Effector CD4-positive, alpha-beta T cell (primary cell): ENCODE results near the gene CD28.
"Not testable (repeated sequence)": the region's sequence is repeated elsewhere in the genome, so short reads cannot be mapped to it uniquely, and the experiment has no call there.

Experiments
- DNase-seq: peaks from one replicate; pipeline ENCODE4 v3.0.0-alpha.2; 2020

CD28 gene

DNA sequence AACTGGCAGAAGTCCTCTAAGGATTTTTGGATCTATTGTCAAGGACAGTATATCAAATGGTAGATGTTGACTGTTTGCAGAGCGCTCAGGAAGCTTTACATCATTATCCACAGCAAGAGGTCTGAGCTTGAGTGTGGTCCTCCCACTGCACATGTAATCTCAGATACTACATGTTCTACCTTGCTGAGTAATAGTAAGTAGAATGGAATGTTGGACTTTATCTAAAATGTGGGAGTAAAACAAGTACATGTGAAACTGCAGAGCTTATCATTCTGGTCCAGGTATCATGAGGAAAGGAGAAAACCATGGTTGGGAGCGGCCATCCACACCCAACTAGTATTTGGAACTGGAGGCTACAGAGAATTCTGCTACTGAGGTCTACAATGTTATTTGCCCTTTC, 19.3 kb upstream of the CD28 start:
- DNase-seq, result no peak

DNA sequence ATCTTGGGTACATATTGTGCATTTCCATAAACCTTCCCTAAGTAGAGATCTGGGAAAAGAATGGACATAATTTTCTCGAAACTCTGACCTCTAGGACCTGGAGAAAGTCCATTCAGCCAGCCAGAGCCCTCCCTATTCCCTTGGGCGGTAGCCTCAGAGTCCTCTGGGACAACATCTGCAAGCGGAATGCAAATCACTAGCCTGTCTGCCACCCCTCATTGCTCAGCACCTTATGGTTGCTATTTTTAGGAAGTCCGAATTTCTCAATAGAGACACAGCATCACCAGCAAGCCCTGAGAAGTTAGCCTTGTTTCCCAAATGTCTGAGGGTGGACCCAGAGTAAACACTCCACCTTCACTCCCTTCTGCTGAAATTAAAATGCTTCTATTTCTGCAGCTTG, 17.6 kb upstream of the CD28 start:
- DNase-seq, result no peak

DNA sequence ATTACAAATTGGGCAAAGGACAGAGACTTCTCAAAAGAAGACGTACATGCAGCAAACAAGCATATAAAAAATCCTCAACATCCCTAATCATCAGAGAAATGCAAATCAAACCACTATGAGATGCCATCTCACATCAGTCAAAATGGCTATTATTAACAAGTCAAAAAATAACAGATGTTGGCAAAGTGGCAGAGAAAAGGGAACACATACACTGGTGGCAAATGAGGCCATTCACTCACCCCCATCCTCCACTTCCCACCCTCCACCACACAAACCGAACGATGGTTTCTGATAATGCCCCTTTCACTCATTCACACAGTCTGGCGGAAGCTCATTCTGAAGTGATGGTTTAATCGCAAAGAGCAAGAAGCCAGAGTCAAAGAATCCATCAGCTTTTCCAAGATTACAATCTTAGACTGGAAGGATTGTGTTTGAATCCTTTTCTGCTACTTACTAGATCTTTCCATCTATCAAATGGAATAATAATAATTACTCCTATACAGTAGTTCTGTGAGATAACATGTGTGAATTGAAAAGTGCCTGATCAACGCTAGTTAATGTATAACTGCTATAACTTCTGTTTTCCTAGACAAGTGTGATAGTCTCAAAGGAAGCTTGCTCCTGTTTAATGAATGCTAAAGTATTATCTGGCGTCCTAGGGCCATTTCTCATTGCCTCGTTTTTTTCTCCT, 16.9 kb upstream of the CD28 start:
- DNase-seq, result no peak

DNA sequence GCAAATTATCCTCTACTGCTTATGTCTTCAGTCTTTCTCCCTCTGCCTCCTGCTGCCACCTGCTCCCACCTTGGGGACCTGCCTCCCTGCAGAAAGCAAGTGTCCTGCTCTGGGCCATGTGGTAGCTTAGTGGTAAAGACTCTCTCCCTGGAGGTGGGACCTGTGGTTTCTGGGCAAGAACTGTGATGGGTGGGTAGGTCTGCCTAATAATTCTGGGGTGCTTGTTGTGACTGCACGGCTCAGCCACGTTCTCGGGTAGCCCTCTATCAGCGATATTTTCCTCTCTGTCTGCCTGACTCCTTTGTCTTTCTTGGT, 16.4 kb upstream of the CD28 start:
- no peak for DNase-seq

DNA sequence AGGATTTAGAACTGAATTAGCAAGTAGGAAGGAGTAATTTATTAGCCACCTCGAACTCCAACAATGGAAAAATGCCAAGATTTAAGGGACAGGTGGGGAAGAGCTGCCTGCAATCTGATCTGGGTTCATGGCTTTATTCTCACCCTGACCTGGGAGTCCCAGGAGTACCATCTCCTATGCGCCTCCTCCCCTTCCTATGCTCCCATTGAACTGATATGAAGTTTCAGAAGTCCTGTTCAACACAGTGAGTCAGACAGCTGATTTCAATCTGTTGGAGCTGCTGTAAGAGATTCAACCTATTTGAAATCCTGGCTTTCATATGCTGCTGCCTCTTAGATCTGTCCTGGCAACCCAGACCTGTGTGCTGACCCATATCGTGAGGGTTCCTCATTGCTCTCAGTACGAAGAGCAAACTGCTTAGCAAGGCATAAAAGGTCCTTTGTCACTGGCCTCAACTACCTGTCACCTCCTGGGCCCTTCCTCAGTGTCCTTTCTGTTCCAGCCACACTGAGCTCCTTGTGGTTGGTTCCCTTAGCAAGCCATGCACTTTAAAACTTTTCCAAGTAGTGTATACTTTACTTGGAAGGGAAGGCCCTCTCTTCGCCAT, 15.9 kb upstream of the CD28 start:
- DNase-seq, result no peak

DNA sequence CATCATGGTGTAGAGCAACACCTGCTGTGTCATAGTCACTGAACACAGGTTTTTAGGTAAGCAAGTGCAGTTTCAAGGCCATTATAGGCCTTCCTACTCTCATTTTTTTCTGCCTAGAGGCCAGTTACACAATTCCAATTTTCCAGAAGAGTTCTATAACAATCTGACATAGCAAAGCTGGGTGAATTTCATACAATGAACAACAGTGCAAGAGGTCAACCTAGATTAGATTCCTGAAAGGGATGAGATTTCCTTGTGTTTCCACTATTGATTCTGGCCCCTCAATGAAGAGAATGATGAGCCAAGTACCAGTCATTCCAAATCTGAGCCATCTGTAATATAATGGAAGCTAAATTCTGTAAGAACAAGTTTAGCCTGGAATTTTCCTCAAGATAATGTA, 15.3 kb upstream of the CD28 start:
- DNase-seq, result no peak

DNA sequence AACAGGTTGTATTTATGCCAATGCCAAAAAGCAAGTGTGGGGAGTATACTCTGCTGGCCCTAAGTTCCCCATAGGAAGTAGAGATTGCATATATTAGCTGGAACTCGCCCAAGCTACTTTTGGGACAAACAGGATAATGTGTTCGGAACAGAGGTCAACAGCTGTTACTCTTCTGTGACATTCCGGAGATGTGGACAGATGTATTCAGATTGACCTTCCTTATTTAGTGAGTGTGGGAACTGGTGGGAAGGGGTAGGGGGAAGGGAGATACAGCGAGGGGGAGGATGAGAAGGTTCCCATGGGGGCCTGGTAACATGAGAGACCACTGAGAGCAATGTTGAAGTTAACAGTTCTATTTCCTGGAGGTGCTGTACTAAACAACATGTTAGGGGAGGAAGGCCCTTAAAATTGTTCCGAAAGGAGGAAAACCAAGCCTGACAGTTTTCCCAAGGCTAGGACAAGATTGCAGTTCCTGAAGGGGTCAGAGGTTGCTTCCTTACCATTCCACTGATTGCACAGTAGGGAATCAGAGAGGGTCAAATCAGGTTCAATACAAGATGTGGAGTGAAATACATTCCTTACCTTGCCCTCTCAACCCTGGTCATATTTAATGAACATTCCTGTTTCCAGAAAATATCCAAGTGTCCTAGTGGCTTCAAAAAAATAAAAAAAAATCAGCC, 14.3 kb upstream of the CD28 start:
- DNase-seq, result no peak

DNA sequence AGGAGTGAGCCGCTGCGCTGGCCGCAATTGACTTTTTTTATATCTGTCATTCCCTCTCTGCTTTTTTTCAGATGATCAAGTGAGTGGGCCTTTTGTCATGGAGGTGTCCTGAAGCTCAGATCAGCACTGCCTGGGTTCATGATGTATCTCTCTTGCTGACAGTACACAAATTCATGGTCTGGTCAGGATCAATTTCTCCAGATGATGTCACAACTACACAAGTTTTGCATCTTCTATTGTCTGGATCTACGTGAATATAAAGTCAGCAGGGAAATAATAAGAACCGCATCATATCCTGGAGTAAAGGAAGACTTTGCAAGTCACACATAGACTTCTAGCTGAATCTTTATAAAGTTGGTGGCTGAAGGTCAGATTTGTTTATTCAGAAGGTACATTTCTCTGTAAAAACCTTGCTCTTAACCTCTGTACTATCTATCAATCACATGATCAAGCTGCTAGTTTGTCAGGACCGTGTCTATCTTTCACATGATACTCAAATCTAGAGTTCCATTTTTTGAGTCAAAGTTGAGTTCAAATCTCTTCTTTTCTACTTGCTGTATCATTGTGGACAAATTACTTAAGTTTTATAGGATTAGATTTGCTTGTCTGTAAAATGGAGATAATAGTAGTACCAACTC, 13.1 kb upstream of the CD28 start:
- DNase-seq, result no peak

DNA sequence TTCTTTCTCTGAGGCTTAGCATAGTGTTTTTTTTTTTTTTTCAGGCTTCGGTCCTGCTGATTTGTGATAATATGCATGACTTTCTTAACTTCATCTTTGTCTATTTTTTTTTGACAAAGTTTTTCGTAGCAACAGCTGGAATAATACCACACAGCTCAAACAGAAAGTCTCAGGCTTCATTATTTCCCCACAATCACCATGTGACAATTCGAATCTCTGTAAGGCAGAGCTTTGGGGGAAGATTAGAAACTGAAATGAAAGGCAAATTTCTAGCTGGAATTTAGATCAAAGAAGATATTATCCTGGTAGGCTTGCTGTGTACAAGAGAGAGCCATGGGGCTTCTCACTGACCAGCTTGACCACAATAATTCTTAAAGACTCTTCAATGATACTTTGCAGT, 12.2 kb upstream of the CD28 start:
- no peak for DNase-seq

DNA sequence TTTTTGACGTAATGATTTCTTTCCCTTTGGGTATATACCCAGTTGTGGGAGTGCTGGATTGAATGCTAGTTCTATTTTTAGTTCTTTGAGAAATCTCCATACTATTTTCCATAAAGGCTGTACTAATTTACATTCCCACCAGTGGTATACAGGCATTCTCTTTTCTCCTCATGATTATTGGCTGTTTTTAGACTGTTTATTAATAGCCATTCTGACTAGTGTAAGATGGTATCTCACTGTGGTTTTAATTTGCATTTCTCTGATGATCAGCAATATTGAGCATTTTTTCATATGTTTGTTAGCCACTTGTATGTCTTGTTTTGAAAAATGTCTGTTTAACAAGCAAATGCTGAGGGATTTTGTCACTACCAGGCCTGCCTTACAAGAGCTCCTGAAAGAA, 9.2 kb upstream of the CD28 start:
- DNase-seq, result no peak

DNA sequence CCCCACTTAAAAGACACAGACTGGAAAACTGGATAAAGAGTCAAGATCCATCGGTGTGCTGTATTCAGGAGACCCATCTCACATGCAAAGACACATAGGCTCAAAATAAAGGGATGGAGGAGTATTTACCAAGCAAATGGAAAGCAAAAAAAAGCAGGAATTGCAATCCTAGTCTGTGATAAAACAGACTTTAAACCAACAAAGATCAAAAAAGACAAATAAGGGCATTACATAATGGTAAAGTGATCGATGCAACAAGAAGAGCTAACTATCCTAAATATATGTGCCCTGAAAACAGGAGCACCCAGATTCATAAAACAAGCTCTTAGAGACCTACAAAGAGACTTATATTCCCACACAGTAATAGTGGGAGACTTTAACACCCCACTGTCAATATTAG, 8.7 kb upstream of the CD28 start:
- DNase-seq, result not testable (repeated sequence)

DNA sequence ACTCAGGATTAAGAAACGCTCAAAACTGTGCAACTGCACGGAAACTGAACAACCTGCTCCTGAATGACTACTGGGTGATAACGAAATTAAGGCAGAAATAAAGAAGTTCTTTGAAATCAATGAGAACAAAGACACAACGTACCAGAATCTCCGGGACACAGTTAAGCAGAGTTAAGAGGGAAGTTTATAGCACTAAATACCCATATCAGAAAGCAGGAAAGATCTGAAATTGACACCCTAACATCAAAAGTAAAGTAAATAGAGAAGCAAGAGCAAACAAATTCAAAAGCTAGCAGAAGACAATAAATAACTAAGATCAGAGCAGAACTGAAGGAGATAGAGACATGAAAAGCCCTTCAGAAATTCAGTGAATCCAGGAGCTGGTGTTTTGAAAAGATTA, 8.0 kb upstream of the CD28 start:
- DNase-seq, result not testable (repeated sequence)

DNA sequence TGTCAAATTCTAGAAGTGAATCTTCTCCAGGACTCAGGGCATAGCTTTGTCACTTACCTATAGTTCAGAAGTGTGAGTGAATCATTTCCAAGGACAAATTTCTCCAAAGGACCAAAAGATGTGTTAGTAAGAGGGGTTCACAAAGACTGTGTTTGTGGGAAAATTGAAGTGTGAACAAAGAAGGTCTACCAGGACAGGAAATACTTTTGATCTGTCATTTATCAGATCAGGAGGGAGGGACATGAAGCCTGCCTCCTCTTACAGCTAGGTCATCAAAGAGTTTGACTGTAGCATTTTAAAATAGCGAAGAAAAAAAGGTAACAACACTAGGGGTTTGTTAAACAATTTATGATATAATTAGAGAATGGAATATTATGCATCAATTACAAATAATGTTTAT, 2.0 kb upstream of the CD28 start:
- no peak for DNase-seq

DNA sequence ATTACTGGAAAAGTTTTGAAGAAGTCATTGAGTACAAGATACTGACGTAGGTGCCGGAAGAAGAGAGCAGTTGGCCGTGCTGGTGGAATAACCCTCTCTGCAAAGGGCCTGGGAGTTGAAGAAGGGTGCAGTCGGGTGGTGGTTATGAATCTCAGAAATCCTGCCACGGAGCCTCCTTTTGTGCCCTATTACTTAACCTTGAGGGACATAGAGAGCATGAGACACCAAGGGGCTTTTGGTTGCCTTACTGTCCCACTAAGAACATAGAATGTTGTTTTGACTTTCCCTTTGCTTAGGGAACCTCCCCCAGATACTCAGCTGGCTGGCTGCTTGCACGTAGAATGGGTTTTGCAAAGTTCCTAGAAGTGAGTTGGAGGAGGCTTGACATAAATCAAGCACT, 1.3 kb upstream of the CD28 start:
- DNase-seq, result peak; percentile 40

DNA sequence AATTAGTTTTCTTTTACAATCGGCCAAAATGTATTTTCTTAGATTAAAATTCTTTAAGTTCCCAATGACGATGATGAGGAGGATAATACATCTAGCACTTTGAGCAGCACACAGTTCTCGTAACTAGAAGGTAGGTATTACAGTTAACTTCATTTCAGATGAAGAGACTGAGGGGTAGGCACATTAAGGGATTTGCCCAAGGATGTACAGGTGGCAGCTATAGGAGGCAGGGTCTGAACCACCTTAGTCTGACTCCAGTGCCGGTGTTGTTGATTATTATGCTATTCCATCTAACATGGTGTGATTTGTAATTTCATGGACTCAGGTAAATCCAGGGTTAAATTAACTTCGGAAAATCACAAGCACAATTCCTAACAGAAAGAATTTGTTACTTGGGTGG, 1.1 kb downstream of the CD28 start:
- DNase-seq, result no peak

DNA sequence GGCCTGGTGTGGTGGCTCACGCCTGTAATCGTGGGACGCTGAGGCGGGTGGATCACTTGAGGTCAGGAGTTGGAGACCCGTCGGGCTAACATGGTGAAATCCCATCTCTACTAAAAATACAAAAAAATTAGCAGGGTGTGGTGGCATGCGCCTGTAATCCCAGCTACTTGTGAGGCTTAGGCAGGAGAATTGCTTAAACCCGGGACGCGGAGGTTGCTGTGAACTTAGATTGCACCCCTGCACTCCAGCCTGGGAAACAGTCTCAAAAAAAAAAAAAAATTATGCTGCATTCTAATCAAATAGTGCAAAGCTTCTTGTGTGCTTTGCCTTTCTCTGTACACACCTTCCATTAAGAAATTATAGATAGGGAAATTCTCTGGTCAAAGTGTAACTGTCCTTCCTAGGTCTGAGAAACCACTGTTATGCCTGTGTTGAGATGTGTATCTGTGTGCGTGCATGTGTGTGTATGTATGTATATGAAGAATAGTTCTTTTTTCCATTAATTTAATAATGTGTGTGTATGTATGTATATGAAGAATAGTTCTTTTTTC, 2.5 kb downstream of the CD28 start:
- DNase-seq, result no peak

DNA sequence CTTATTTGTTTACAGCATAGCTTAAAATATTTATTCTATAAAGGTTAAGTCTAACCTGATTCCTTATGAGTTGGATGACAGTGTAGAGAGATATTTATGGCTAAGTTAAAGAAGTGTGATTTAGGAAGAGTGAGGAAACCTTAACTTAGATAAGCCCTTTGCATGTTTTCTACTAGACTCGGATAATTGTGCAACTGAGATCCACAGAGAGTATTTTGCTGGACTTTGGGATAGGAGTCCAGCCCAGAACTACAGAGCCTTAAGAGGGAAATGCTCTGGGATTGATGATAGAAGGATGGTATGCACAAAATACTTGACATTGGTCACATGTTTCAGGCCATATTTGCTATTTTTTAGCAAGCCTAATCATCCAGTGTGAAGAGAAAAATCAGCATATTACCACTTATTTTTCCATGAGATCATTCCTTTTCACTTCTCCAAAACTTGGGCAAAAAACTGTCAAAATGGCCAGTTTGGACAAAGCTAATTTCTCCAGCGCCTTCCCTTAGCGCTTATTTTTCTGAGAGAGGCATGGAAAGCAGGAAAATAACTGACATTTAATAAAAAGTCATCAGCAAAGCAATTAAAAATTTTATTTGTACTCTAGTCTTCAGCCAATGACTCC, 3.1 kb downstream of the CD28 start:
- DNase-seq, result no peak

DNA sequence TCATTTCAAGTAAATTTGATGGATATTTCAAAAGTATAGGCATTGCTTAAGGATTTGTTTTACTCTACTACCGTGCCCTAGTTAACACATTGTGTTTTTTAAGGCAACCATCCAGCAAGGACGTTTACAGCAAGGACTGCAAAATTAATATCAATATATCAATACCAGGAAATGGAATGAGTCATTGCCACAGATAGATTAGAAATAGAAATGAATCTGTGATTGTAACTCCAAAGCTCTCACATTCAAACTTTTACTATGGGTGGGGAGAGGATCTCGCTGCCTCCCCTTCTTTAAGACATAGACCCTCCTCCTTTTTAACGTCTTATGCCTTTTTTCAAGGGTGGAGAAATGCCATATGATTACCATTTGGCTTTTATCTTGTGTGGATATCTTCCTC, 3.8 kb downstream of the CD28 start:
- no peak for DNase-seq

DNA sequence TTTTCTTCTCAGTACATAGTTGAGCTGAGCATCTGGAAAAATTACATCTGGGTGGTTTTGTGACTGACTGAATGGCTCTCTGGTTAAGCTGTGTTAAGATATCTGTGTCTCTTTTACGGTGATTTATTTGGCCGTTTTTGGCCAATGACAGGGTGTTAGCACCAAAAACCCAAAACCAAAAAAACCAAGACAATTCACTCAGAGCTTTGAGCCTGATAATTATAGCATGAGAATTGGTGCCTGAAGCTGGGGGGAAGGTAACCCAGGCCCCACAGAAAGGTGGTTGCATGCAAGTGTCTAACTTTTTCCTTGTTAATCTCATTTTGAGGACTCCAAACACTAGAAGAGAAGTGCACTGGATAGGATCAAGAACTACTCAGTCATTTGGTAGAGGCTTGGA, 4.5 kb downstream of the CD28 start:
- no peak for DNase-seq

DNA sequence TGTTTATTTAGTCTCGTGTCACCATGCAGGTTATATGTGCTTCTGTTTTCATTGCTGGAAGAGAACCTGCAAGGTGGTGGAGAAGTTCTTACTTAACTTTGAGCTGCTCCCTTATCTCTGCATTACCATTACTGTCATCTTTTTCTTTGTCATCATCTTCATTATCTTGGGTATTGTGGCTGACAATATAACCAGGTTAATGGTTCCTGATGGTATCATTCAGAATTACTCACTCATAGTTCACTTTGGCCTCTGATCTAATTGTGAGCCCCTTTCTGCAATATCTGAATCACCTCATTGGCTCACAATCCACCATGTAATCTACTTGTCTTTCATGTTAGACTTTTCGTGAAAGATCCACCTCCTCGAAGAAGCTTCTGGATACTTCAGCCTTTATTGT, 5.0 kb downstream of the CD28 start:
- no peak for DNase-seq

DNA sequence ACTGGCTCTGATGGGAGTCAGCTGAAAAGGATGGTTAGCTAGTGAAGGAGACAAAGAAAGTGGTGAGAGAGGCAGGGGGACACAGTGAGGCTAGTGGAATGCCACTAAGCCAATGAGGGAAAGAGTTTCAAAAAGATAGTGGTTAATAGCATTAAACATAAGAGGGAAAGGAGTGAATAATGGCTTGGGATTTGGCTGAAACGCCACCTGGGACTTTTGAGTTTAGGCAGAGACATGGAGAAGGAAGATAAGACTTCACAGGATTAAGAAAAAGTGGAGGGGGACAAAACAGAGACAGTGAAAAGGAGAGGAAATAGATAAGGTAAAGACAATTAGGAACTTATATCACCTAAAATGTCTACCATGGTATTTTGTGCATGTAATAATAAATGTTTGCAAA, 6.9 kb downstream of the CD28 start:
- DNase-seq, result no peak

DNA sequence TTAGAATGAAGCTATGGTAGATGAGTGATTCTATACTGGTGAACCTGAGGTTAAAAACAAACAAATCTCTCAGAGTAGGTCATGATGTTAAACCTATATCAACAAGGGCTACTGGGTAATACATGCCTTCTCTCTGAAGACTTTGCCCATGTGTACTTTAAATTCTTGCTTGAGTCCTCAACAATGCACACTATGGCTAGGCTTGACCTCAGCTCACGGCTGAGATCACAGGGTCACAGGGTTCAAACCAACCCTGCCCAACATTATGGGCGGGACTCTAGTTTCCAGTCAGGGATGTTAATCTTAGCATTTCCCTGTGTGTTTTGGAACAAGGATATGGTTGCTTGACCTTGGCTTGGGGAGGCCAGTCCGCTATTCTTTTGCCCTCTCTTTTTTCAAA, 7.7 kb downstream of the CD28 start:
- DNase-seq, result no peak

DNA sequence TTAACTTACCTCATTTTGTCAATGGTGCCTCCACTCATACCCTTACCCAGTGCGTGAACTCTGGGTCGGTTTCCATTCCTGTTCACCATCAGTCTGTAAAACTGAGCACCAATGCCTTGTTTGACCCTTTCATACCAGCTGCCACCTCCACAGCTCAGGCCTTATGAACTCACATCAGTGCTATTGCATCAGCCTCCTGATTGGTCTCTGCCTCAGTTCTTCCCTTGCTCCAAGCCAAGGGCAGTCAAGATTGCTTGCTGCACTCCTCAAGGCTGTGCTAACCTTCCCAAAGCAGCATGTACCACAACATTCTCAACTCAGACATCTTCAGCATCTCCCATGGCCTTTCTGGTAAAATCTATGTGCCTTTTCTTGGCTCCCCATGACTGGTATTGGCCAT, 9.3 kb downstream of the CD28 start:
- no peak for DNase-seq

DNA sequence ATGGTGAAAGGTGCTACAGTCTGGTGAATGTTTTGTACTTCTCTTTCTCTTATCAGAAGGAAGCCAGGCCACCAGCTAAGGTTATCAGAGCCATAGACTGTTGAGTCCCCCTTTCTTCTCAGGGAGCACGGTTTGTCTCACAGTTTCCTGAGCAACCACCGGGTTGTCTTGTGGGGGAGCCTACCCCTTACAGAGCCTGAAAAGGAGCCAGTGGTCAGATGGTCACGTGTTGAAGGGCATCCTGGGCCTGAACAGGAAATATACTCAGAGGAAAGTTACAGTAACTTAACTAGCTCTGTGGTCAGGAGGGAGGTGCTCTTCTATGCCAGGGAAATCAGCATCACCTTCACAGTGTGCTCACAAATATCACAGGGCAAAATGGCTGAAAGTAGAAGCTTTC, 11.6 kb downstream of the CD28 start:
- DNase-seq, result peak; percentile 37
